CD4-positive, CD25-positive, alpha-beta regulatory T cell (primary cell): Measurements from ENCODE around the gene CMKLR1. TPM values are rescaled to one million over a fixed set of nuclear protein-coding genes. Genes with fewer than 3 reads are reported as not detected.
A peak's percentile ranks its signal among the peaks of the same experiment; 100 is the strongest.

Source experiments
- ATAC-seq, 2 donors: fragments of 150-1000 bp; cut with Tn5 transposase; one replicate each; pipeline ENCODE4 v1.10.0; 2021; ENCODE audit warnings: low read depth in 2 of 2, moderate number of reproducible peaks in 2 of 2, moderate library complexity in 1 of 2
- DNase-seq, 3 donors: peaks; one replicate each; pipeline versions ENCODE4 v3.0.0 to v3.0.0-alpha.2; 2012 to 2022; ENCODE audit warnings: mixed read lengths in 1 of 3
- H3K27ac ChIP-seq: one replicate; pipeline ENCODE4 v1.7.0; 2013; ENCODE audit warnings: mild to moderate bottlenecking, low read length; ENCODE audit not compliant: insufficient read depth, poor library complexity, severe bottlenecking
- H3K27me3 ChIP-seq: one replicate; pipeline ENCODE4 v1.7.0; 2013; ENCODE audit warnings: low read length; ENCODE audit not compliant: control insufficient read depth, insufficient read depth
- H3K36me3 ChIP-seq: one replicate; pipeline ENCODE4 v1.7.0; 2013; ENCODE audit warnings: mild to moderate bottlenecking, low read length, moderate library complexity; ENCODE audit not compliant: control insufficient read depth, insufficient read depth
- H3K4me1 ChIP-seq: 2 replicates; pipeline ENCODE4 v1.7.0; 2013; ENCODE audit warnings: mild to moderate bottlenecking, low read length; ENCODE audit not compliant: insufficient read depth, control insufficient read depth, poor library complexity, severe bottlenecking
- H3K4me3 ChIP-seq: one replicate; pipeline ENCODE4 v1.7.0; 2013; ENCODE audit warnings: low read depth, mild to moderate bottlenecking, low read length, moderate library complexity
- H3K9me3 ChIP-seq, 2 experiments: 1 replicate in 1 of 2; 2 replicates in 1 of 2; pipeline ENCODE4 v1.7.0; 2013; ENCODE audit warnings: low read length in 2 of 2, mild to moderate bottlenecking in 1 of 2, moderate library complexity in 1 of 2; ENCODE audit not compliant: control insufficient read depth in 2 of 2
- H3K27ac Mint-ChIP-seq, 3 donors: one replicate each; pipeline ENCODE4 v1.8.0; 2020 to 2022; ENCODE audit warnings: mild to moderate bottlenecking in 3 of 3, mixed read lengths in 3 of 3, moderate library complexity in 2 of 3
- H3K27me3 Mint-ChIP-seq: one replicate; pipeline ENCODE4 v1.8.0; 2022; ENCODE audit warnings: mild to moderate bottlenecking, mixed read lengths
- H3K36me3 Mint-ChIP-seq: one replicate; pipeline ENCODE4 v1.8.0; 2020; ENCODE audit warnings: mixed read lengths
- H3K4me1 Mint-ChIP-seq, 4 donors: one replicate each; pipeline ENCODE4 v1.8.0; 2020 to 2022; ENCODE audit warnings: mixed read lengths in 4 of 4, mild to moderate bottlenecking in 1 of 4
- H3K4me3 Mint-ChIP-seq, 4 donors: one replicate each; pipeline ENCODE4 v1.8.0; 2020 to 2022; ENCODE audit warnings: mild to moderate bottlenecking in 4 of 4, mixed read lengths in 4 of 4, moderate library complexity in 3 of 4
- H3K9me3 Mint-ChIP-seq, 7 donors: one replicate each; pipeline ENCODE4 v1.8.0; 2020 to 2022; ENCODE audit warnings: mixed read lengths in 7 of 7, mild to moderate bottlenecking in 3 of 7, moderate library complexity in 2 of 7
- polyA plus RNA-seq, 4 donors: library from polyadenylated mRNA; unstranded; fragments of 300-500 nt; fragmentation: Illumina TruSeq; gene quantifications; one replicate each; pipeline ENCODE4 v1.2.3, GENCODE V29; 2021
- total RNA-seq: library from RNA; stranded (reverse); gene quantifications from one replicate; pipeline ENCODE4 v1.2.3, GENCODE V29; 2022

Gene CMKLR1
- total and polyA plus RNA-seq, 5 donors from 2014 or later: 0.18 to 1.6 (median 0.30) TPM

- peaks cover 0 to 11% (median 0%) of the 10 kb centered on the region in 4 donors for H3K4me1 Mint-ChIP-seq
- H3K27ac Mint-ChIP-seq: peak overlapping the region in 1 of 3 donors; percentile 2
- peaks cover 0 to 4% (median 2%) of the 10 kb centered on the region in 7 donors for H3K9me3 Mint-ChIP-seq
- H3K36me3 Mint-ChIP-seq: no peaks in the 10 kb centered on the region
- Histone ChIP-seq H3K27me3 (no peaks in the 10 kb centered on the region), H3K9me3 (peaks cover 0 to under 1% of the 10 kb centered on the region in 2 experiments), H3K4me3 (no peak overlapping the region), H3K36me3 (no peaks in the 10 kb centered on the region), H3K4me1 (peaks cover 8% of the 10 kb centered on the region), H3K27ac (no peak overlapping the region)
- no peak overlapping the region for H3K4me3 Mint-ChIP-seq
- ATAC-seq (no peak), DNase-seq (no peak)
- H3K27me3 Mint-ChIP-seq: peaks cover 6% of the 10 kb centered on the region
Observed at GRCh38 chr12:108254030-108254429, 85.1 kb downstream of the CMKLR1 start.

- no peak for ATAC-seq
- no peaks in the 10 kb centered on the region for H3K36me3 ChIP-seq
- H3K4me1 ChIP-seq: peaks cover 8% of the 10 kb centered on the region
- H3K9me3 Mint-ChIP-seq: peaks cover 0 to 5% (median 2%) of the 10 kb centered on the region in 7 donors
- no peaks in the 10 kb centered on the region for H3K36me3 Mint-ChIP-seq
- no peak overlapping the region for H3K4me3 ChIP-seq
- H3K4me3 Mint-ChIP-seq: no peak overlapping the region
- DNase-seq: peak in 2 of 3 donors; percentile 2 to 3
- H3K27me3 Mint-ChIP-seq: peaks cover 6% of the 10 kb centered on the region
- no peaks in the 10 kb centered on the region for H3K27me3 ChIP-seq
- no peak overlapping the region for H3K27ac Mint-ChIP-seq
- H3K4me1 Mint-ChIP-seq: peaks cover 0 to 11% (median 0%) of the 10 kb centered on the region in 4 donors
- no peaks in the 10 kb centered on the region for H3K9me3 ChIP-seq
- no peak overlapping the region for H3K27ac ChIP-seq
Observed at GRCh38 chr12:108253540-108253939, 85.6 kb downstream of the CMKLR1 start.

DNA sequence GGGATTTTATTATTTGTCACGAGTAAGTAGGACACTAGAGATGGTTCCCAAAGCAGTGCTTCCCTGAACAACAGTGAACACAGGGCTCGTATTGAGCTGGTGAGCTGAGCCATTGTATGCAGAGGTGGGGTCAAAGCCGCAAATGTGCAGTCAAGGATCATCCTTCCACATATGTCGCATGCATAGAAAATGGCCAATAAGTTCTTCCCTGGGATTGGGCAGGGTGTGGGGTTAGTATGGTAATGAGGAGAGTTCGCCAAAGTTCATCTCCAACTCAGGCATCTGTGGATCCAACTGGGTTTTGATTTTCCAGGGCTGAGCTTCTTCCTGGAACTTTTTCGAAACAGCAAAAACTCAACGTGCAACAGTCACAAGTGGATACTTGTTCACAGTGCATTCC is 86.6 kb downstream of the CMKLR1 start:
- Histone ChIP-seq H3K4me1 (peaks cover 8% of the 10 kb centered on the region), H3K9me3 (no peaks in the 10 kb centered on the region), H3K27me3 (no peaks in the 10 kb centered on the region), H3K27ac (no peak overlapping the region), H3K36me3 (no peaks in the 10 kb centered on the region), H3K4me3 (no peak overlapping the region)
- Mint-ChIP-seq H3K9me3 (peaks cover 0 to 5% (median 2%) of the 10 kb centered on the region in 7 donors), H3K36me3 (no peaks in the 10 kb centered on the region), H3K4me3 (no peak overlapping the region), H3K27ac (no peak overlapping the region), H3K4me1 (peaks cover 0 to 11% (median 0%) of the 10 kb centered on the region in 4 donors), H3K27me3 (peaks cover 6% of the 10 kb centered on the region)
- no peak for DNase-seq
- ATAC-seq: no peak

DNA sequence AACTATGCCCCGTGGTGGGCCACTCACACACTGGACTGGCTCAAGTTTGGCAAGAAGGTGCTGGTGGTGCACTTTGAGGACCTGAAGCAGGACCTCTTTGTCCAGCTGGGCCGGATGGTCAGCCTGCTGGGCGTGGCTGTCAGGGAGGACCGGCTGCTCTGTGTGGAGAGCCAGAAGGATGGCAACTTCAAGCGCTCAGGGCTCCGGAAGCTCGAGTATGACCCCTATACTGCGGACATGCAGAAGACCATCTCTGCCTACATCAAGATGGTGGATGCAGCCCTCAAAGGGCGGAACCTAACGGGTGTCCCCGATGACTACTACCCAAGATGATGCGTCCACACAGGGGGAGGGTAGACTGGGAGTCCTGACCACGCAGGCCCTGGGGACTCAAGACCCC is 91.1 kb downstream of the CMKLR1 start:
- H3K4me1 Mint-ChIP-seq: peaks cover 0 to 6% (median 0%) of the 10 kb centered on the region in 4 donors
- Histone ChIP-seq H3K27ac (no peak overlapping the region), H3K36me3 (no peaks in the 10 kb centered on the region), H3K27me3 (peaks cover 2% of the 10 kb centered on the region), H3K4me1 (peaks cover 2% of the 10 kb centered on the region), H3K9me3 (no peaks in the 10 kb centered on the region), H3K4me3 (no peak overlapping the region)
- no peak for ATAC-seq
- H3K27me3 Mint-ChIP-seq: peaks cover 15% of the 10 kb centered on the region
- peaks cover 0 to 5% (median 0%) of the 10 kb centered on the region in 7 donors for H3K9me3 Mint-ChIP-seq
- DNase-seq: no peak
- H3K27ac Mint-ChIP-seq: no peak overlapping the region
- no peaks in the 10 kb centered on the region for H3K36me3 Mint-ChIP-seq
- H3K4me3 Mint-ChIP-seq: no peak overlapping the region

DNA sequence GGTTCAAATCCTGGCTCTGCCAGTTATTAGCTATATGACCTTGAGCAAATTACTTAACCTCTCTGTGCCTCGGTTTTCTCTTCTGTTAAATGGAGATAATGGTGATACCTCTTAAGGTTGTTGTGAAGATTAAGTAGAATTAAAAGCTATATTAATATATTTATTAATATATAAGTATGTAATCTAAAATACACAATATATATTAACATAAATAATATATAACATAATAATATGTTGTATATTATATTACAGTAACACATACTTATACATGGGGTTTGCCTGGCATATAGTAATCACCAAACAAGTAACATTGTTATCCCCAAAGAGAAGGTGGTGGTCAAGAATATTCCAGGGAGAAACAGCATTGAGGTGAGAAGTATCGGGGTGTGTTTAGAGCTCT is 92.0 kb downstream of the CMKLR1 start:
- no peaks in the 10 kb centered on the region for H3K4me1 ChIP-seq
- peaks cover 2% of the 10 kb centered on the region for H3K27me3 ChIP-seq
- H3K4me3 ChIP-seq: no peak overlapping the region
- ATAC-seq (no peak), DNase-seq (no peak)
- Mint-ChIP-seq H3K36me3 (no peaks in the 10 kb centered on the region), H3K27ac (no peak overlapping the region), H3K4me1 (no peaks in the 10 kb centered on the region), H3K4me3 (no peak overlapping the region), H3K9me3 (peaks cover 0 to 5% (median 0%) of the 10 kb centered on the region in 7 donors), H3K27me3 (peaks cover 15% of the 10 kb centered on the region)
- H3K36me3 ChIP-seq: no peaks in the 10 kb centered on the region
- no peak overlapping the region for H3K27ac ChIP-seq
- no peaks in the 10 kb centered on the region for H3K9me3 ChIP-seq

- H3K4me3 Mint-ChIP-seq: no peak overlapping the region
- H3K27ac Mint-ChIP-seq: no peak overlapping the region
Observed at GRCh38 chr12:108241986-108242703, 97.0 kb downstream of the CMKLR1 start.

DNA sequence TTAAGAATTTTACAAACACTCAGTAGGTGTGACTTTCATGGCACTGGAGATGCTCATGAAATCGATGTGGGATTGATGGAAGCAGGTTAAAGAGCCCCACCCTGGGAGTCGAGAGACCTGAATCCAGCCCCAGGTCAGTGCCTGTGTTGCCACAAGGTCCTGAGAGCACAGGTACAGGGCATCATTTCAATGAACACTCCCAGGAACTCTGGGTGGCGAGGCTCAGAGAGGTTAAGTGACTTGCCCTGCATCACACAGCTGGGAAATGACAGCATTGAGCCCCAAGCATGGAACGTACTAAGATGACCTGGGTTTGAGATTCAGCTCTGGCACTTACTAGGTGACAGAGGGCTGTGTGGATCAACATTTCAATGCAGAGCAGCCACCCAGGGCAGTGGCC is 98.2 kb downstream of the CMKLR1 start:
- ATAC-seq (no peak), DNase-seq (no peak)
- no peaks in the 10 kb centered on the region for H3K36me3 Mint-ChIP-seq
- Histone ChIP-seq H3K9me3 (no peaks in the 10 kb centered on the region), H3K27me3 (peaks cover 4% of the 10 kb centered on the region), H3K36me3 (no peaks in the 10 kb centered on the region), H3K4me3 (no peak overlapping the region), H3K4me1 (no peaks in the 10 kb centered on the region), H3K27ac (no peak overlapping the region)
- H3K4me1 Mint-ChIP-seq: peaks cover 0 to 8% (median 3%) of the 10 kb centered on the region in 4 donors
- H3K9me3 Mint-ChIP-seq: peaks cover 0 to 1% (median 0%) of the 10 kb centered on the region in 7 donors
- no peak overlapping the region for H3K4me3 Mint-ChIP-seq
- peaks cover 13% of the 10 kb centered on the region for H3K27me3 Mint-ChIP-seq
- no peak overlapping the region for H3K27ac Mint-ChIP-seq

More at GRCh38 chr12:108241986-108242703, 97.0 kb downstream of the CMKLR1 start:
- H3K9me3 ChIP-seq: no peaks in the 10 kb centered on the region
- H3K4me3 ChIP-seq: no peak overlapping the region
- no peaks in the 10 kb centered on the region for H3K4me1 ChIP-seq
- Mint-ChIP-seq H3K4me1 (peaks cover 0 to 4% (median 2%) of the 10 kb centered on the region in 4 donors), H3K27me3 (peaks cover 16% of the 10 kb centered on the region), H3K36me3 (no peaks in the 10 kb centered on the region), H3K9me3 (peaks cover 0 to 1% (median 0%) of the 10 kb centered on the region in 7 donors)
- peaks cover 4% of the 10 kb centered on the region for H3K27me3 ChIP-seq
- no peaks in the 10 kb centered on the region for H3K36me3 ChIP-seq
- DNase-seq: no peak
- H3K27ac ChIP-seq: no peak overlapping the region
- no peak for ATAC-seq
